ENCODE data around the gene EXT2. TPM values are rescaled to one million over a fixed set of nuclear protein-coding genes. Genes with fewer than 3 reads are reported as not detected.

Gene EXT2
- total RNA-seq, 1 experiment from 2014 or later: 42.9 TPM

GRCh38 chr11:44229624-44230023, 134.1 kb downstream of the EXT2 start:
- no peaks in the 10 kb centered on the region for H3K79me1 ChIP-seq (ENCODE audit: insufficient read depth, low read depth, low read length, poor library complexity, severe bottlenecking)
- H2BK5ac ChIP-seq (ENCODE audit: insufficient read length, low read length): no peak overlapping the region
- no peaks in the 10 kb centered on the region for H4K20me1 ChIP-seq (ENCODE audit: control insufficient read depth, insufficient read depth, insufficient read length)
- H3K14ac ChIP-seq (ENCODE audit: insufficient read depth, low read length): no peak overlapping the region
- WGBS (ENCODE audit: extremely low coverage, insufficient read length, low lambda C conversion rate): no CpG with 5 or more reads among the region's 3 CpGs
- no peak overlapping the region for H2BK120ac ChIP-seq (ENCODE audit: low read depth, low read length, poor library complexity, severe bottlenecking)
- H3K56ac ChIP-seq (ENCODE audit: insufficient read length, low read depth, low read length): no peak overlapping the region
- no peaks in the 10 kb centered on the region for H3K4me1 Mint-ChIP-seq
- no peak overlapping the region for H2BK15ac ChIP-seq (ENCODE audit: low read depth, low read length)
- no peak for TF ChIP-seq CTCF (conservative IDR thresholded peaks at IDR 0.05)
- no peak overlapping the region for H2AFZ ChIP-seq (ENCODE audit: low read length)
- no peak overlapping the region for H4K5ac ChIP-seq (ENCODE audit: insufficient read length, low read depth, low read length)
- H3K4me3 Mint-ChIP-seq: no peak overlapping the region
- H3K27me3 ChIP-seq (ENCODE audit: insufficient read depth, low read length): no peaks in the 10 kb centered on the region
- H3T11ph ChIP-seq (ENCODE audit: low read length): no peak overlapping the region
- H3K4me2 ChIP-seq (ENCODE audit: insufficient read depth, insufficient read length, low read length): no peak overlapping the region
- no peak overlapping the region for H2AK5ac ChIP-seq (ENCODE audit: insufficient read length, low read length)
- H4K91ac ChIP-seq (ENCODE audit: insufficient read length, low read depth, low read length): no peak overlapping the region
- no peak overlapping the region for H3K27ac ChIP-seq (ENCODE audit: insufficient read length, low read depth, low read length)
- no peak overlapping the region for H3K4ac ChIP-seq (ENCODE audit: low read depth, low read length)
- no peak overlapping the region for H4K8ac ChIP-seq (replicated peaks; ENCODE audit: insufficient read length, low read depth, low read length)
- no peaks in the 10 kb centered on the region for H3K9me3 Mint-ChIP-seq
- no peaks in the 10 kb centered on the region for H3K79me2 ChIP-seq (ENCODE audit: insufficient read depth, low read length)
- H3K36me3 Mint-ChIP-seq (ENCODE audit: insufficient read depth in 1 of 3, low read depth in 3 of 3): peaks cover 0 to 2% (median 0%) of the 10 kb centered on the region in 3 experiments; a peak in 1 of 7 replicates
- no peak overlapping the region for H3K18ac ChIP-seq (ENCODE audit: insufficient read length, low read depth, low read length)
- no peak overlapping the region for H3K9ac ChIP-seq (ENCODE audit: extremely low read depth, insufficient read length, low read length)
- no peak overlapping the region for H2BK20ac ChIP-seq (ENCODE audit: low read depth, low read length, poor library complexity, severe bottlenecking)
- no peak overlapping the region for H3K27ac Mint-ChIP-seq
- H2BK12ac ChIP-seq (ENCODE audit: insufficient read length, low read depth, low read length): no peak overlapping the region
- no peaks in the 10 kb centered on the region for H3K9me3 ChIP-seq (ENCODE audit: control insufficient read depth, low read depth, low read length)
- H3K27me3 Mint-ChIP-seq (ENCODE audit: low read depth): no peaks in the 10 kb centered on the region
- DNase-seq: no peak
- no peaks in the 10 kb centered on the region for H3K4me1 ChIP-seq (ENCODE audit: insufficient read depth, low read length)
- H3K23me2 ChIP-seq (ENCODE audit: insufficient read length, low read depth, low read length, poor library complexity, severe bottlenecking): no peaks in the 10 kb centered on the region
- H3K23ac ChIP-seq (ENCODE audit: insufficient read length, low read depth, low read length): no peak overlapping the region
